ENCODE data around the gene TMEM106C. TPM values are rescaled to one million over a fixed set of nuclear protein-coding genes. Genes with fewer than 3 reads are reported as not detected.

Gene TMEM106C
- total RNA-seq, 1 donor from 2014 or later, result 73.7 TPM

DNA sequence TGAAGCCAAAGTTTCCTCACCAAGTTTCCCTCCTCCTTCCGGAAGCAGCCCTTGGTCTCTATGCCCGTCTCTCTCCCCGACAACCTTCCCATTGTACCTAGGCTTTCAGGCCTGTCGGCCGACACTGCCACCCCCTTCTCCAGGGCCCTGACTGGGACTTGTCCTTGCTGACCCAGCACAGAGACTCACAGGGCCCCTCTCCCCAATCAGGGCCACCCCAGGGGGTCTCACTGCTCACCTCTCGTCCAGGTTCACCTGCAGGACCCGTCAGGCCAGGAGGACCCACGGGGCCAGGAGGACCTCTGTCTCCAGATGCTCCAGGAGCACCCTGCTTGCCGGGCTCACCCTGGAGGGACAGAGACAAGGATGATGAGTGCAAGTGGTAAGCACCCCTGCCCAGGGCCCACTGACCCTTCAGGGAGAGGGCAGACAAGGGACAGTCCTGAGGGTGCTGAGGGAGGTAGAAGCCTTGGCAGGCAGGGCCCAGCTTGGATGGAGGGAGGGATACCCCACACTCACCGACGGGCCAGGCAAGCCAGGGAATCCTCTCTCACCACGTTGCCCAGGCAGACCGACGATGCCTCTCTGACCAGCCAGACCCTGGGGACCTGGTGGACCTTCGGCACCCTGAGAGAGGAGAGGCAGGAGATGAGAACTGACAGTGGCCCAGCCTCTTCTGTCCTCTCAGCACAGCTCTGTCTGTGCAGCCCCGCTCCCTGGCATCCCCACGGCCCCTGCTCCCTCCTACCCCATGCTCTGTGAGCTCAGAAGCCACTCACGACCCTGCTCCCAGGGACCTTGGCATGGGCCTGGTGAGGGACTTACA is 14.6 kb downstream of the TMEM106C start:
- no peak for DNase-seq (ENCODE audit: low spot score in 2 of 2, unreplicated experiment in 2 of 2)
- no peak for TF ChIP-seq CTCF (IDR thresholded peaks at IDR 0.05; ENCODE audit: unreplicated experiment)
- peaks cover 5% of the 10 kb centered on the region for H3K36me3 Mint-ChIP-seq
- no peaks in the 10 kb centered on the region for H3K9me3 Mint-ChIP-seq
- no peak overlapping the region for H3K4me3 Mint-ChIP-seq
- no peak overlapping the region for H3K27ac Mint-ChIP-seq
- peaks cover 9% of the 10 kb centered on the region for H3K4me1 Mint-ChIP-seq
- no peaks in the 10 kb centered on the region for H3K27me3 Mint-ChIP-seq (ENCODE audit: low read depth)

DNA sequence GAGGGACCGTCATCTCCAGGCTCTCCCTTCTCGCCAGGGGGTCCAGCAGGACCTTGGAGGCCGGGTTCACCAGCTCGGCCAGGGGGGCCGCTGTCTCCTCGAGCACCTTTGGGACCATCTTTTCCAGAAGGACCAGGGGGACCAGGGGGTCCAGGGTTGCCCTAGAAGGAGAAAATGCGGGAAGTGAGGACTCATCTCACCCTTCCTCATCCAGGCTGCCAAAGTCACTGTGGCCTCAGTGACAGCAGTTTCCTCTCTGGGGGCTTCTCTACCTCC is 15.1 kb downstream of the TMEM106C start:
- Mint-ChIP-seq H3K36me3 (peaks cover 5% of the 10 kb centered on the region), H3K4me3 (no peak overlapping the region), H3K9me3 (no peaks in the 10 kb centered on the region), H3K27me3 (ENCODE audit: low read depth) (no peaks in the 10 kb centered on the region), H3K4me1 (peaks cover 9% of the 10 kb centered on the region), H3K27ac (no peak overlapping the region)
- DNase-seq (ENCODE audit: low spot score in 2 of 2, unreplicated experiment in 2 of 2), result no peak
- TF ChIP-seq CTCF (IDR thresholded peaks at IDR 0.05; ENCODE audit: unreplicated experiment), result no peak

DNA sequence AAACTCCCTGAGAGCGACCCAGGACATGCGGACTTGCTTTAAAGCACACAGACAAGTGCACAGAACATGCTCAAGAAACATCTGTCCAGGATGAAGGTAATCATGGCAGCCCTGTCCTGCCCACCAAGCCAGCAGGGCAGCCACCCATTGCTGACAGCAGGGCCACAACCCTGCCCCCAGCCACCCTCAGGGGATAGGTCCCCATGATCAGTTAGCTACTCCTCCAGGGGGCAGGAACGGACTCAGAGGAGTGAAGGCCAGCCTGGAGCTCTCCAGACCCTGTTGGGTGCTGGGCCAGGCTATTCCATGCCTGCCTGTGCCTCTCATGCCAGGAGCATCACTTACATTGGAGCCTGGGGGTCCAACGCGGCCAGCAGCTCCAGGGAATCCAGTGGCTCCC is 15.8 kb downstream of the TMEM106C start:
- Mint-ChIP-seq H3K4me3 (no peak overlapping the region), H3K9me3 (no peaks in the 10 kb centered on the region), H3K27me3 (ENCODE audit: low read depth) (no peaks in the 10 kb centered on the region), H3K27ac (no peak overlapping the region), H3K36me3 (peaks cover 5% of the 10 kb centered on the region), H3K4me1 (peaks cover 9% of the 10 kb centered on the region)
- no peak for DNase-seq (ENCODE audit: low spot score in 2 of 2, unreplicated experiment in 2 of 2)
- TF ChIP-seq CTCF (IDR thresholded peaks at IDR 0.05; ENCODE audit: unreplicated experiment), result no peak

- H3K4me1 Mint-ChIP-seq, result peaks cover 9% of the 10 kb centered on the region
These were observed 16.3 kb downstream of the TMEM106C start for GRCh38 chr12:47979686-47980085.

DNA sequence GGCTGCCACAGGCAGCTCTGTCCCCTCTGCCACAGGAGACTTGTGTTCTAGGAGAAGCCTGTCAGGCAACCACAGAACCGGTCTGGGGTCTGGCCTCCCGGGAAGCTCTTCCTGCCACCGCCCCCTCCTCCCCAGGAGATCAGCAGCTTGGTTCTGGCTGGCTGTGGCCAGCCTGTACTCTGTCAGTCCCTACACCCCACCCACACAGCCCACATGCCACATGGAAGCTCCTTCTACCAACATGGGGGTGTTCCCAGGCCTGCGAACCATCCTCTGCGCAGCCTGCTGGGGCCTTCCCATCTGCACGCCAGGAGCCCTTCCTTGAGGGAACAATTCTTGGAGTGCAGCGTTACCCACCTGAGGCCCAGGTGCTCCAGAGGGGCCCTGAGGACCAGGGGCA is 16.8 kb downstream of the TMEM106C start:
- Mint-ChIP-seq H3K36me3 (peaks cover 5% of the 10 kb centered on the region), H3K4me1 (peaks cover 9% of the 10 kb centered on the region), H3K9me3 (no peaks in the 10 kb centered on the region), H3K27ac (no peak overlapping the region), H3K27me3 (ENCODE audit: low read depth) (no peaks in the 10 kb centered on the region), H3K4me3 (no peak overlapping the region)
- DNase-seq (ENCODE audit: low spot score in 2 of 2, unreplicated experiment in 2 of 2), result no peak
- no peak for TF ChIP-seq CTCF (IDR thresholded peaks at IDR 0.05; ENCODE audit: unreplicated experiment)

More at GRCh38 chr12:47979686-47980085, 16.3 kb downstream of the TMEM106C start:
- H3K36me3 Mint-ChIP-seq, result peaks cover 5% of the 10 kb centered on the region
- no peaks in the 10 kb centered on the region for H3K9me3 Mint-ChIP-seq
- DNase-seq (ENCODE audit: low spot score in 2 of 2, unreplicated experiment in 2 of 2), result no peak
- no peak for TF ChIP-seq CTCF (IDR thresholded peaks at IDR 0.05; ENCODE audit: unreplicated experiment)
- no peak overlapping the region for H3K4me3 Mint-ChIP-seq
- no peaks in the 10 kb centered on the region for H3K27me3 Mint-ChIP-seq (ENCODE audit: low read depth)
- no peak overlapping the region for H3K27ac Mint-ChIP-seq

Data from mesothelial cell of epicardium (in vitro differentiated cells).